Natural killer cell (primary cell): ENCODE results near the gene PHKB. TPM values are rescaled to one million over a fixed set of nuclear protein-coding genes. Genes with fewer than 3 reads are reported as not detected.

Experiments used
- ATAC-seq, 3 donors: fragments of 150-1000 bp in 2 of 3; fragments of 200-7000 bp in 1 of 3; cut with Tn5 transposase; 1 replicate in 1 of 3; 2 replicates in 2 of 3; pipeline ENCODE4 v1.10.0; 2021; ENCODE audit warnings: mild to moderate bottlenecking in 2 of 3, moderate library complexity in 2 of 3
- DNase-seq, 2 donors: peaks; one replicate each; pipeline versions ENCODE4 v3.0.0 to v3.0.0-alpha.2; 2013 to 2021; ENCODE audit warnings: mixed read lengths in 1 of 2
- H3K27ac ChIP-seq: one replicate; pipeline ENCODE4 v1.5.1; 2013; ENCODE audit warnings: mild to moderate bottlenecking, low read length
- H3K27me3 ChIP-seq: one replicate; pipeline ENCODE4 v1.6.1; 2013; ENCODE audit warnings: low read length; ENCODE audit not compliant: control insufficient read depth, insufficient read depth
- H3K36me3 ChIP-seq: one replicate; pipeline ENCODE4 v1.6.1; 2013; ENCODE audit warnings: low read length; ENCODE audit not compliant: control insufficient read depth, insufficient read depth
- H3K4me1 ChIP-seq: one replicate; pipeline ENCODE4 v1.6.1; 2013; ENCODE audit warnings: low read length; ENCODE audit not compliant: control insufficient read depth, insufficient read depth
- H3K4me3 ChIP-seq: one replicate; pipeline ENCODE4 v1.5.1; 2013; ENCODE audit warnings: low read length
- H3K9me3 ChIP-seq: one replicate; pipeline ENCODE4 v1.6.1; 2013; ENCODE audit warnings: low read length; ENCODE audit not compliant: control insufficient read depth, insufficient read depth
- H3K27ac Mint-ChIP-seq, 2 donors: one replicate each; pipeline ENCODE4 v1.8.0; 2022; ENCODE audit warnings: mild to moderate bottlenecking in 2 of 2, mixed read lengths in 2 of 2, moderate library complexity in 1 of 2
- H3K27me3 Mint-ChIP-seq, 2 donors: one replicate each; pipeline ENCODE4 v1.8.0; 2022; ENCODE audit warnings: low read depth in 2 of 2, mixed read lengths in 2 of 2
- H3K36me3 Mint-ChIP-seq: one replicate; pipeline ENCODE4 v1.8.0; 2022; ENCODE audit warnings: mixed read lengths
- H3K4me1 Mint-ChIP-seq, 2 donors: one replicate each; pipeline ENCODE4 v1.8.0; 2022; ENCODE audit warnings: mixed read lengths in 2 of 2
- H3K4me3 Mint-ChIP-seq: one replicate; pipeline ENCODE4 v1.8.0; 2022; ENCODE audit warnings: mild to moderate bottlenecking, moderate library complexity, mixed read lengths
- H3K9me3 Mint-ChIP-seq, 2 donors: one replicate each; pipeline ENCODE4 v1.8.0; 2022; ENCODE audit warnings: mixed read lengths in 2 of 2
- CTCF ChIP-seq: fragments of 200-600 bp; IDR thresholded peaks from one replicate; pipeline ENCODE4 v1.8.0; 2022; ENCODE audit warnings: antibody characterized with exemption
- WGBS: methylation state at CpG from one replicate; pipeline ENCODE4 v1.1.7; 2013; ENCODE audit warnings: missing lambda C conversion rate; ENCODE audit not compliant: insufficient coverage; 5-methylcytosine and 5-hydroxymethylcytosine counted together
- intact Hi-C: fragments of 100-400 bp; cut with micrococcal nuclease; formaldehyde crosslinking; loops from one replicate; pipeline ENCODE4 v1.14.2; 2022
- total RNA-seq, 4 donors: library from RNA; stranded (reverse); fragments of 120-200 nt in 1 of 4; gene quantifications; one replicate each; pipeline versions ENCODE4 v1.2.3 to v1.2.4, GENCODE V29; 2013 to 2022

The PHKB gene
- total RNA-seq, 3 donors from 2014 or later (not counting 1 experiment from before 2014, with no cell fraction given): 54.4 to 64.0 (median 58.5) TPM

- intact Hi-C loops: no loop called here
- Histone ChIP-seq H3K9me3 (no peaks in the 10 kb centered on the region), H3K36me3 (peaks cover 58% of the 10 kb centered on the region), H3K27ac (no peak overlapping the region), H3K4me3 (no peak overlapping the region), H3K27me3 (no peaks in the 10 kb centered on the region), H3K4me1 (no peaks in the 10 kb centered on the region)
- Mint-ChIP-seq H3K27ac (no peak overlapping the region), H3K9me3 (no peaks in the 10 kb centered on the region), H3K36me3 (peaks cover 9% of the 10 kb centered on the region), H3K27me3 (no peaks in the 10 kb centered on the region), H3K4me1 (peaks cover 8 to 13% of the 10 kb centered on the region in 2 donors), H3K4me3 (no peak overlapping the region)
- no peak for TF ChIP-seq CTCF
- WGBS: over 99% methylated on average over 9 of the region's 9 CpGs
- ATAC-seq: no peak
- DNase-seq: no peak
Observed at GRCh38 chr16:47499700-47500264, 38.7 kb downstream of the PHKB start.

- ATAC-seq (no peak), DNase-seq (no peak)
- Mint-ChIP-seq H3K36me3 (peaks cover 9% of the 10 kb centered on the region), H3K9me3 (no peaks in the 10 kb centered on the region), H3K27me3 (no peaks in the 10 kb centered on the region), H3K27ac (no peak overlapping the region), H3K4me1 (no peaks in the 10 kb centered on the region), H3K4me3 (no peak overlapping the region)
- TF ChIP-seq CTCF: no peak
- Histone ChIP-seq H3K36me3 (peaks cover 54% of the 10 kb centered on the region), H3K9me3 (no peaks in the 10 kb centered on the region), H3K4me3 (no peak overlapping the region), H3K4me1 (no peaks in the 10 kb centered on the region), H3K27me3 (no peaks in the 10 kb centered on the region), H3K27ac (no peak overlapping the region)
- intact Hi-C loops: no loop called here
- 100% methylated on average over 1 of the region's 1 CpG for WGBS
Observed at GRCh38 chr16:47503936-47504335, 42.8 kb downstream of the PHKB start.

- intact Hi-C loops: no loop called here
- Histone ChIP-seq H3K4me1 (no peaks in the 10 kb centered on the region), H3K9me3 (no peaks in the 10 kb centered on the region), H3K36me3 (peaks cover 48% of the 10 kb centered on the region), H3K4me3 (no peak overlapping the region), H3K27me3 (no peaks in the 10 kb centered on the region), H3K27ac (no peak overlapping the region)
- 96% methylated on average over 7 of the region's 7 CpGs for WGBS
- Mint-ChIP-seq H3K9me3 (no peaks in the 10 kb centered on the region), H3K4me3 (no peak overlapping the region), H3K36me3 (peaks cover 9% of the 10 kb centered on the region), H3K27me3 (no peaks in the 10 kb centered on the region), H3K27ac (no peak overlapping the region), H3K4me1 (no peaks in the 10 kb centered on the region)
- DNase-seq (no peak), ATAC-seq (no peak)
- TF ChIP-seq CTCF: no peak
Observed at GRCh38 chr16:47504599-47504998, 43.5 kb downstream of the PHKB start.

GRCh38 chr16:47506800-47507199 lies 45.7 kb downstream of the PHKB start:
- intact Hi-C loops: no loop called here
- Mint-ChIP-seq H3K27ac (no peak overlapping the region), H3K36me3 (no peaks in the 10 kb centered on the region), H3K27me3 (no peaks in the 10 kb centered on the region), H3K4me1 (no peaks in the 10 kb centered on the region), H3K4me3 (no peak overlapping the region), H3K9me3 (no peaks in the 10 kb centered on the region)
- H3K27ac ChIP-seq: no peak overlapping the region
- TF ChIP-seq CTCF: no peak
- ATAC-seq (no peak), DNase-seq (no peak)
- peaks cover 37% of the 10 kb centered on the region for H3K36me3 ChIP-seq
- H3K9me3 ChIP-seq: no peaks in the 10 kb centered on the region
- WGBS: 73% methylated on average over 2 of the region's 2 CpGs
- H3K27me3 ChIP-seq: no peaks in the 10 kb centered on the region
- no peaks in the 10 kb centered on the region for H3K4me1 ChIP-seq
- no peak overlapping the region for H3K4me3 ChIP-seq
